K562 (cell line): Measurements from ENCODE around the gene LPCAT3. TPM values are rescaled to one million over a fixed set of nuclear protein-coding genes. Genes with fewer than 3 reads are reported as not detected.

Experiments
- CCNT2 ChIP-seq: IDR thresholded peaks from 2 replicates; pipeline ENCODE4 v1.6.1; 2011; ENCODE audit warnings: borderline replicate concordance, low read depth, mild to moderate bottlenecking, moderate library complexity, mixed read lengths, low read length; ENCODE audit not compliant: insufficient read length; ENCODE audit errors: extremely low read depth
- CHD4 ChIP-seq: fragments of 200-600 bp; sonication (generic); IDR thresholded peaks from 3 replicates; pipeline ENCODE4 v1.6.1; 2012; ENCODE audit warnings: low read depth, mild to moderate bottlenecking, mixed read lengths, low read length, inconsistent platforms; ENCODE audit not compliant: insufficient read depth, insufficient replicate concordance, poor library complexity, severe bottlenecking
- CTBP1 ChIP-seq: fragments of 450-650 bp; IDR thresholded peaks from 2 replicates; pipeline ENCODE4 v1.6.1; 2016; ENCODE audit warnings: borderline replicate concordance
- DACH1 ChIP-seq: fragments of 450-650 bp; IDR thresholded peaks from 2 replicates; pipeline ENCODE4 v1.6.1; 2018; ENCODE audit not compliant: partially characterized antibody
- E2F8 ChIP-seq: fragments of 450-650 bp; IDR thresholded peaks from 2 replicates; pipeline ENCODE4 v1.7.1; 2018; ENCODE audit warnings: mild to moderate bottlenecking, low read depth; ENCODE audit not compliant: partially characterized antibody
- FOXK2 ChIP-seq, 2 experiments: fragments of 450-650 bp; IDR thresholded peaks in 1 of 2; conservative IDR thresholded peaks in 1 of 2; 2 replicates each; pipeline ENCODE4 v1.6.1; 2016; ENCODE audit warnings: low read depth in 2 of 2, mild to moderate bottlenecking in 1 of 2
- HMGN3 ChIP-seq: IDR thresholded peaks from 2 replicates; pipeline ENCODE4 v1.6.1; 2011; ENCODE audit warnings: borderline replicate concordance, low read depth, mild to moderate bottlenecking, mixed read lengths, low read length; ENCODE audit not compliant: insufficient read length; ENCODE audit errors: extremely low read depth
- HMGXB4 ChIP-seq: sonication (generic); formaldehyde crosslinking; IDR thresholded peaks from 2 replicates; pipeline ENCODE4 v1.8.1; 2023; ENCODE audit warnings: mild to moderate bottlenecking, missing genetic modification reagents
- JUND ChIP-seq, 2 experiments: IDR thresholded peaks; 2 replicates in 1 of 2; 3 replicates in 1 of 2; pipeline ENCODE4 v1.6.1; 2011; ENCODE audit warnings: borderline replicate concordance in 2 of 2, low read depth in 2 of 2, low read length in 2 of 2, improper control_type of control experiment in 1 of 2, missing biosample characterization in 1 of 2, missing genetic modification characterization in 1 of 2, missing genetic modification reagents in 1 of 2
- PHF8 ChIP-seq: fragments of 200-600 bp; sonication (generic); IDR thresholded peaks from 2 replicates; pipeline ENCODE4 v1.6.1; 2012; ENCODE audit warnings: mixed run types, mild to moderate bottlenecking, inconsistent platforms, low read length, moderate library complexity, borderline replicate concordance
- POLR2G ChIP-seq: fragments of 200-400 bp; formaldehyde crosslinking; IDR thresholded peaks from 2 replicates; pipeline ENCODE4 v1.6.1; 2017; ENCODE audit warnings: low read depth, mild to moderate bottlenecking, antibody characterized with exemption, low read length, moderate library complexity
- RAD51 ChIP-seq: fragments of 450-650 bp; IDR thresholded peaks from 2 replicates; pipeline ENCODE4 v1.7.1; 2016; ENCODE audit warnings: low read depth, mild to moderate bottlenecking, borderline replicate concordance
- RBM25 ChIP-seq: fragments of 200-400 bp; formaldehyde crosslinking; IDR thresholded peaks from 2 replicates; pipeline ENCODE4 v1.6.1; 2018; ENCODE audit warnings: low read length, low read depth, moderate library complexity; ENCODE audit not compliant: severe bottlenecking
- SAP30 ChIP-seq: fragments of 200-600 bp; sonication (generic); IDR thresholded peaks from 2 replicates; pipeline ENCODE4 v1.6.1; 2012; ENCODE audit warnings: borderline replicate concordance, low read depth, mild to moderate bottlenecking, moderate library complexity, low read length, control low read depth, inconsistent platforms; ENCODE audit not compliant: insufficient read depth, poor library complexity, severe bottlenecking
- TEAD1 ChIP-seq, 2 experiments: fragments of 450-650 bp in 1 of 2; sonication (generic) in 1 of 2; formaldehyde crosslinking; IDR thresholded peaks; 2 replicates each; pipeline versions ENCODE4 v1.4.0 to v1.8.0; 2020 to 2022; ENCODE audit warnings: mild to moderate bottlenecking in 2 of 2, missing genetic modification reagents in 1 of 2
- ZNF449 ChIP-seq: fragments of 250-450 bp; sonication (Bioruptor Pico); IDR thresholded peaks from 2 replicates; pipeline ENCODE4 v1.8.0; 2022; ENCODE audit warnings: moderate library complexity, mild to moderate bottlenecking, inconsistent platforms
- ZNF586 ChIP-seq: fragments of 450-650 bp; formaldehyde crosslinking; conservative IDR thresholded peaks from 2 replicates; pipeline ENCODE4 v1.4.0; 2020; ENCODE audit warnings: mild to moderate bottlenecking, moderate library complexity
- polyA plus RNA-seq, 8 experiments: library from polyadenylated mRNA; depleted of rRNA in 4 of 8; stranded (reverse) in 5 of 8; unstranded in 3 of 8; fragments of >200 nt; fragmentation: Nextera tagmentation in 2 of 8; fragmentation: Illumina TruSeq in 1 of 8; extraction: Ambion mirVana in 2 of 8; extraction: Trizol in 1 of 8; gene quantifications; 2 replicates each; pipeline versions ENCODE4 v1.2.1 to v1.2.3, GENCODE V29; 2011 to 2014; ENCODE audit warnings: inconsistent platforms in 1 of 8, missing spikeins in 1 of 8
- total RNA-seq, 7 experiments: library from RNA; depleted of rRNA in 6 of 7; stranded (reverse); fragments of >200 nt in 6 of 7; fragmentation: Illumina TruSeq in 2 of 7; extraction: Trizol in 2 of 7; gene quantifications; 2 replicates each; pipeline versions ENCODE4 v1.2.1 to v1.2.3, GENCODE V29; 2011 to 2021; ENCODE audit warnings: low replicate concordance in 1 of 7

Gene LPCAT3
- total and polyA plus RNA-seq, 9 of the 15 experiments (the other 6 are each of a cell fraction or from before 2014, with no cell fraction given): 4.9 to 52.5 (median 25.3) TPM

GRCh38 chr12:6937481-6938352, 80.6 kb downstream of the LPCAT3 start (continued):
- peak in 1 of 2 experiments; percentile 5; a peak in 1 of 4 replicates for TF ChIP-seq TEAD1 (CRISPR knock-in tag; IDR thresholded peaks at IDR 0.05)
- TF ChIP-seq FOXK2 (conservative IDR thresholded peaks at IDR 0.05 in 1 of 2, IDR thresholded peaks at IDR 0.05 in 1 of 2; ENCODE audit: low read depth in 2 of 2): peak; percentile 29 to 74; a peak in 3 of 4 replicates
- TF ChIP-seq CCNT2: peak; percentile 57
- TF ChIP-seq RBM25: peak; percentile 39
- no peak for TF ChIP-seq CHD4
- TF ChIP-seq HMGXB4: peak; percentile 38; the same call in 1 of the 2 replicates
- TF ChIP-seq PHF8: peak; percentile 63; the same call in 1 of the 2 replicates
- TF ChIP-seq HMGN3: peak; percentile 87
- TF ChIP-seq DACH1: no peak
- TF ChIP-seq SAP30: no peak
- TF ChIP-seq POLR2G: peak; percentile 87
- TF ChIP-seq E2F8: peak; percentile 78
- no peak for TF ChIP-seq ZNF449 (CRISPR knock-in tag)
- peak; percentile 74 for TF ChIP-seq JUND (IDR thresholded peaks at IDR 0.05; ENCODE audit: borderline replicate concordance, low read depth, low read length)
- no peak for TF ChIP-seq JUND (tag; IDR thresholded peaks at IDR 0.05; ENCODE audit: borderline replicate concordance, low read depth, low read length)
- TF ChIP-seq RAD51: no peak
- TF ChIP-seq CTBP1: peak; percentile 84
- TF ChIP-seq ZNF586 (CRISPR knock-in tag): no peak
